Smooth muscle cell (in vitro differentiated cells): ENCODE data around the gene CTNNA3. TPM values are rescaled to one million over a fixed set of nuclear protein-coding genes. Genes with fewer than 3 reads are reported as not detected.
A peak's percentile ranks its signal among the peaks of the same experiment; 100 is the strongest.

ENCODE experiments used
- DNase-seq: peaks from one replicate; lab custom pipeline; 2025; ENCODE audit not compliant: unreplicated experiment; lab: John Stamatoyannopoulos, UW
- H2AFZ ChIP-seq: fragments of 200-600 bp; sonication (generic); 2 replicates; pipeline ENCODE4 v1.6.0; 2016; ENCODE audit warnings: antibody characterized with exemption, low read depth, mild to moderate bottlenecking
- H3F3A ChIP-seq: fragments of 200-600 bp; sonication (generic); 2 replicates; pipeline ENCODE4 v1.6.0; 2017; ENCODE audit warnings: antibody characterized with exemption, low read depth
- H3K27ac ChIP-seq: fragments of 200-600 bp; sonication (generic); 2 replicates; pipeline ENCODE4 v1.5.1; 2016; ENCODE audit warnings: low read depth, mild to moderate bottlenecking
- H3K27me3 ChIP-seq: fragments of 200-600 bp; sonication (generic); 2 replicates; pipeline ENCODE4 v1.6.1; 2016; ENCODE audit warnings: low read depth, mild to moderate bottlenecking
- H3K36me3 ChIP-seq: fragments of 200-600 bp; sonication (generic); 2 replicates; pipeline ENCODE4 v1.5.1; 2016; ENCODE audit warnings: low read depth
- H3K4me1 ChIP-seq: fragments of 200-600 bp; sonication (generic); 2 replicates; pipeline ENCODE4 v1.5.1; 2016; ENCODE audit warnings: low read depth
- H3K4me2 ChIP-seq: fragments of 200-600 bp; sonication (generic); 2 replicates; pipeline ENCODE4 v1.6.0; 2016; ENCODE audit warnings: mild to moderate bottlenecking
- H3K4me3 ChIP-seq: fragments of 200-600 bp; sonication (generic); 2 replicates; pipeline ENCODE4 v1.5.1; 2016; ENCODE audit warnings: mild to moderate bottlenecking
- H3K79me2 ChIP-seq: fragments of 200-600 bp; sonication (generic); 2 replicates; pipeline ENCODE4 v1.6.0; 2016; ENCODE audit warnings: low read depth, mild to moderate bottlenecking
- H3K9ac ChIP-seq: fragments of 200-600 bp; sonication (generic); 2 replicates; pipeline ENCODE4 v1.6.0; 2016; ENCODE audit warnings: low read depth
- H3K9me3 ChIP-seq: fragments of 200-600 bp; sonication (generic); replicated peaks from 2 replicates; pipeline ENCODE4 v1.5.1; 2016; ENCODE audit warnings: low read depth
- H4K20me1 ChIP-seq: fragments of 200-600 bp; sonication (generic); 2 replicates; pipeline ENCODE4 v1.6.0; 2016; ENCODE audit warnings: low read depth
- WGBS: methylation state at CpG from one replicate; pipeline ENCODE4 v1.1.7; 2016; ENCODE audit warnings: low lambda C conversion rate; 5-methylcytosine and 5-hydroxymethylcytosine counted together
- polyA plus RNA-seq: library from polyadenylated mRNA; unstranded; fragments of >200 nt; fragmentation: Nextera tagmentation; extraction: Ambion mirVana; gene quantifications from 2 replicates; pipeline ENCODE4 v1.2.1, GENCODE V29; 2016
- total RNA-seq: library from RNA; depleted of rRNA; stranded (reverse); fragments of >200 nt; gene quantifications from 2 replicates; pipeline ENCODE4 v1.2.3, GENCODE V29; 2014
- TF ChIP-seq, protein P1 (sequence below): fragments of 200-600 bp; sonication (generic); IDR thresholded peaks from 2 replicates; pipeline ENCODE4 v1.5.1; 2017; ENCODE audit warnings: borderline replicate concordance, mild to moderate bottlenecking, antibody characterized with exemption; ENCODE audit not compliant: insufficient read depth, poor library complexity, severe bottlenecking

Gene CTNNA3
- total and polyA plus RNA-seq, 2 experiments from 2014 or later, result 1.3 TPM; not detected in 1

DNA sequence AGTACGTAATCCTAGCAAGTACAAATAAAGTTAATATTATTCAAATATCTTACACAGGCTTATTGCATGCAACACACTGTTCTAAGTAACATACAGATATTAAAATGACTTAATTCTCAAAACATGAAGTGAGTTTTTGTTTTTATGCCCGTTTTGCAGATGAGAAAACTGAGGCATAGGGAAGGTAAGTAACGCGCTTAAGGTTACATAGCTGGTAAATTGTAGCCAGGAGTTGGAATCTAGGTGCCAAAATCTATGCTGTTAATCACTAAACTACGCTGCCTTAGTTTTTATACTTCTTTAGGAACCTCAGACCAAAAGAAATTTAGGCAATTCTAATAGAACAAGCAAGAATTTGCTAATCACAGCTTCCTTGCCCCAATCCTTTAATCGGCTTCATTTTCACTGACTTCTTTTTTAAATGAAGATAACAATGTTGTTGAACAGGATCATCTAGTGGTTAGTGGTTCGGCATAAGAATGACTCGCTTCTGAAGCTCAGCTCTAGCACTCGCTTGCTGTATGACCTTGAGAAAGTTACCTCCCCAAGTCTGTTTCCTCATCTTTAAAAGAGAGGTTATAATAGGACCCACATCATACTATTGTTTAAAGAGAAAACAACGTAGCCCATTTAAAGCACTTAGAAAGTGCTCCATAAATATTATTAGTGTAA is 771.2 kb downstream of the CTNNA3 start:
- H3K27me3 ChIP-seq, result peaks cover 37% of the 10 kb centered on the region
- H3F3A ChIP-seq, result no peaks in the 10 kb centered on the region
- DNase-seq, result no peak
- no peak overlapping the region for H3K9ac ChIP-seq
- no peaks in the 10 kb centered on the region for H3K9me3 ChIP-seq
- 57% methylated on average over 10 of the region's 10 CpGs for WGBS
- H3K79me2 ChIP-seq, result no peaks in the 10 kb centered on the region
- TF ChIP-seq, protein P1, sequence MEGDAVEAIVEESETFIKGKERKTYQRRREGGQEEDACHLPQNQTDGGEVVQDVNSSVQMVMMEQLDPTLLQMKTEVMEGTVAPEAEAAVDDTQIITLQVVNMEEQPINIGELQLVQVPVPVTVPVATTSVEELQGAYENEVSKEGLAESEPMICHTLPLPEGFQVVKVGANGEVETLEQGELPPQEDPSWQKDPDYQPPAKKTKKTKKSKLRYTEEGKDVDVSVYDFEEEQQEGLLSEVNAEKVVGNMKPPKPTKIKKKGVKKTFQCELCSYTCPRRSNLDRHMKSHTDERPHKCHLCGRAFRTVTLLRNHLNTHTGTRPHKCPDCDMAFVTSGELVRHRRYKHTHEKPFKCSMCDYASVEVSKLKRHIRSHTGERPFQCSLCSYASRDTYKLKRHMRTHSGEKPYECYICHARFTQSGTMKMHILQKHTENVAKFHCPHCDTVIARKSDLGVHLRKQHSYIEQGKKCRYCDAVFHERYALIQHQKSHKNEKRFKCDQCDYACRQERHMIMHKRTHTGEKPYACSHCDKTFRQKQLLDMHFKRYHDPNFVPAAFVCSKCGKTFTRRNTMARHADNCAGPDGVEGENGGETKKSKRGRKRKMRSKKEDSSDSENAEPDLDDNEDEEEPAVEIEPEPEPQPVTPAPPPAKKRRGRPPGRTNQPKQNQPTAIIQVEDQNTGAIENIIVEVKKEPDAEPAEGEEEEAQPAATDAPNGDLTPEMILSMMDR, result no peak
- H3K4me1 ChIP-seq, result peaks cover 14% of the 10 kb centered on the region
- H2AFZ ChIP-seq, result no peak overlapping the region
- H3K36me3 ChIP-seq, result no peaks in the 10 kb centered on the region
- peak overlapping the region; percentile 87 for H3K4me2 ChIP-seq
- no peak overlapping the region for H3K27ac ChIP-seq
- H3K4me3 ChIP-seq, result no peak overlapping the region
- H4K20me1 ChIP-seq, result no peaks in the 10 kb centered on the region

DNA sequence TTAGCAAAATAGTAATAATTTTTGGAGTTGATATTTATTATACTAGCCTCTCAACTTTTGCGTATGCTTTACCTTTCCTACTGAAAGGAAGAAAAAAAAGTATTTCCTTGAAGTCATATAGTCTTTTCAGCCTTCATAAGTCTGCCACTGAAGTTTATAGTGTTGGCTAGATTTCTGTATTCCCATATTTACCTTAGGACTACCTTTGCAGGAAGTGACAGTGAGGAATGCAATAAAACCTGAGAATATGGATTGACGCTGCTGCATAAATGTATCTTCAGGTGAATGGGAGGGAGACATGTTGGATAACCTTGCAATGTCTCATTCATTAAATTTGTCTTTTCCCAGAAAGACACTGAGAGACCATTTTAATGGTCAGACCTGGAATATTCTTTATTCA is 776.7 kb downstream of the CTNNA3 start:
- DNase-seq, result no peak
- H3K27ac ChIP-seq, result no peak overlapping the region
- H3K27me3 ChIP-seq, result no peaks in the 10 kb centered on the region
- H3K79me2 ChIP-seq, result no peaks in the 10 kb centered on the region
- H3K36me3 ChIP-seq, result no peaks in the 10 kb centered on the region
- no peaks in the 10 kb centered on the region for H3K9me3 ChIP-seq
- no peaks in the 10 kb centered on the region for H3F3A ChIP-seq
- H2AFZ ChIP-seq, result no peak overlapping the region
- no peak overlapping the region for H3K9ac ChIP-seq
- TF ChIP-seq, protein P1, result no peak
- no peaks in the 10 kb centered on the region for H4K20me1 ChIP-seq
- H3K4me1 ChIP-seq, result no peaks in the 10 kb centered on the region
- WGBS, result 92% methylated on average over 2 of the region's 2 CpGs
- H3K4me2 ChIP-seq, result no peak overlapping the region
- H3K4me3 ChIP-seq, result no peak overlapping the region

DNA sequence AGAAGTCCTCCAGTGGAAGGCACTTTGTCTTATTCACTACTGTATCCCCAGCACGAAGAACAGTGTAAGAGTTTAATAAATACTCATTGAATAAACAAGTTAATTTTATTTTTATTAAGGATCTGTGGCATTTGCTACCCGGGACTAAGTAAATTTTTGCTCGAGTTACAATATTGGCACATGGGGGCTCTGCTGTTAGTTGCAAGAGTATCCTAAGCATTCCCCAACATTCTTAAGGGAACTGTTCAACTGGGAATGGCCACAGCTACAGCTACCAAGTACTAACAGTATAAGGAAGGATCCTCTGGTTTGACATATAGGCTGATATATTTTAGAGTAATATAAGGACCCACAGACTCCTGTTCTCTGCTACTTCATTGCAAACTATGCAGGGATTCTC is 778.9 kb downstream of the CTNNA3 start:
- TF ChIP-seq, protein P1, result no peak
- Histone ChIP-seq H3K4me3 (no peak overlapping the region), H4K20me1 (no peaks in the 10 kb centered on the region), H3K36me3 (no peaks in the 10 kb centered on the region), H3K79me2 (no peaks in the 10 kb centered on the region), H3K27ac (no peak overlapping the region), H3K4me2 (no peak overlapping the region), H3K4me1 (no peaks in the 10 kb centered on the region), H3F3A (no peaks in the 10 kb centered on the region), H2AFZ (no peak overlapping the region), H3K9me3 (no peaks in the 10 kb centered on the region), H3K9ac (no peak overlapping the region), H3K27me3 (no peaks in the 10 kb centered on the region)
- 48% methylated on average over 3 of the region's 3 CpGs for WGBS
- no peak for DNase-seq

DNA sequence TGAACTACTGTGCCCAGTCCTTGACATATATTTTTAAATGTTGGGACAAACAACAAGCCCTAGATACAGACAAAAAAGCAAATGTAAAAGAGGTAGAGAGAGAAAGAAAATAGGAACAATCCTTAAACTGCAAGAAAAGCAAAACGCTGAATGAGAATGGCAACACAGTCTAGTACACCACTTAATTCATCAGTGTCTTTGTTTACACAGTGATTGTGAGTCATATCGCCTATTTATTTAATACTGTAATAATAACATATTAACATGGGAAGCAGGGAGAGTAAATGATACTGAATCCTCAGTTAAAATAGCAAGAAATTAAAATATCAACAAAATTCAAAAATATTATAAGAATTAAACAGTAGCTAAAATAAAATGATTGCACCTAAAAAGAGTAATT is 780.0 kb downstream of the CTNNA3 start:
- H3K27ac ChIP-seq, result no peak overlapping the region
- no peak overlapping the region for H2AFZ ChIP-seq
- DNase-seq, result no peak
- H3K4me3 ChIP-seq, result no peak overlapping the region
- H3K4me2 ChIP-seq, result no peak overlapping the region
- no peaks in the 10 kb centered on the region for H3K4me1 ChIP-seq
- H3K9me3 ChIP-seq, result no peaks in the 10 kb centered on the region
- H4K20me1 ChIP-seq, result no peaks in the 10 kb centered on the region
- no peak overlapping the region for H3K9ac ChIP-seq
- H3K79me2 ChIP-seq, result no peaks in the 10 kb centered on the region
- no peaks in the 10 kb centered on the region for H3F3A ChIP-seq
- TF ChIP-seq, protein P1, result no peak
- no peaks in the 10 kb centered on the region for H3K27me3 ChIP-seq
- H3K36me3 ChIP-seq, result no peaks in the 10 kb centered on the region
- 91% methylated on average over 2 of the region's 2 CpGs for WGBS
